ENCODE results near the gene MPRIP. TPM values are rescaled to one million over a fixed set of nuclear protein-coding genes. Genes with fewer than 3 reads are reported as not detected.

MPRIP gene
- total RNA-seq, 2 experiments from 2014 or later: 206 to 209 TPM

GRCh38 chr17:17117923-17118322, 75.7 kb downstream of the MPRIP start:
- no peak for DNase-seq
- Mint-ChIP-seq H3K27me3 (no peaks in the 10 kb centered on the region), H3K4me1 (peaks cover 77% of the 10 kb centered on the region), H3K36me3 (no peaks in the 10 kb centered on the region), H3K27ac (peak overlapping the region; percentile 87), H3K4me3 (no peak overlapping the region), H3K9me3 (ENCODE audit: low read depth) (no peaks in the 10 kb centered on the region)
- CTCF ChIA-PET: interaction anchor here (1.0 to 2.0 kb wide), 2 partner anchors 8 to 117 kb away, joined by 3 to 7 read pairs; no protein-coding TSS in a partner anchor
- no peak for ATAC-seq

GRCh38 chr17:17118399-17118798, 76.1 kb downstream of the MPRIP start:
- Mint-ChIP-seq H3K27me3 (no peaks in the 10 kb centered on the region), H3K4me3 (no peak overlapping the region), H3K9me3 (ENCODE audit: low read depth) (no peaks in the 10 kb centered on the region), H3K27ac (peak overlapping the region; percentile 87), H3K36me3 (no peaks in the 10 kb centered on the region), H3K4me1 (peaks cover 78% of the 10 kb centered on the region)
- DNase-seq: no peak
- CTCF ChIA-PET: interaction anchor here (1.0 to 2.0 kb wide), 3 partner anchors 8 to 123 kb away, joined by 3 to 7 read pairs (median 3); no protein-coding TSS in a partner anchor
- ATAC-seq: no peak

DNA sequence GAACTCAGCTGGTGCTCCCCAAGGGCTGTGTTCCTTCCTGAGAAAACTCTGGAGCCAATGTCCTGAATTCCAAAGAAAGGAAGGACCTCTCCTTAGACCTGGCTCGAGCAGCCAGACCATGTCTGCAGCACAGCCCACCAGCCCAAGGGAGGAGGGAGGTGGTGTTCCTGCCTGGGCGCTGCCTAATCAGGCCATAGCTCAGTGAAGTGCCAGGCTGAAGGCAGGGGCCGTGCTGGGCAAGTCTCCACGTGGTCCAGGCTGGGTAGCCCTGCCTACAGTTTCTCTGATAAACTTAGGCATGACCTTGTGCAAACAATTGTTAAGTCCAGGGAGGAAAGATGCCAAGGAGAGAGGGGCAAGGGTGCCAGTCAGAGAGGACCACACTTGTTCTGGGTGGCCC, 76.8 kb downstream of the MPRIP start:
- Mint-ChIP-seq H3K4me1 (peaks cover 77% of the 10 kb centered on the region), H3K4me3 (no peak overlapping the region), H3K27ac (peak overlapping the region; percentile 87), H3K36me3 (no peaks in the 10 kb centered on the region), H3K9me3 (ENCODE audit: low read depth) (no peaks in the 10 kb centered on the region), H3K27me3 (no peaks in the 10 kb centered on the region)
- DNase-seq (no peak), ATAC-seq (peak; percentile 35)
- CTCF ChIA-PET: interaction anchor here (0.5 to 2.0 kb wide), 5 partner anchors 9 to 522 kb away, joined by 3 to 7 read pairs (median 3); no protein-coding TSS in a partner anchor

DNA sequence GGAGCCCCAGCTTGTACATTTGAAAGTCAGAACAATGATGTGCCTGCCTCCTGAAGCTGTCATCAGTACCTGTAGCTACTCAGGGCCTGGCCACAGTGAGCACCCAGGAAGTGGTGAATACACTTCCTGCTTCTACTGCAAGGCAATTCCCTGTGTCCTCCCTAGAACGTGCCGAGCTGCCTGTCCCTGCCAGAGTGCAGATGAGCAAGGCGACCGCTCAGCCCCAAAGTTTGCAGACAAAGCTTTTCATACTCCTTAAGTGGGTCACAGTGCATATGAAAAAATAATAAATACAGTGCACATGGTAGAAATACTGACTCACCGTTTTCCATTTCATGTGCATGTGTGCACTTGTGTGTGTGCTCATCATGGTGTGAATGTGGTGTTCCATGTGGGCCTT, 77.3 kb downstream of the MPRIP start:
- peaks cover 77% of the 10 kb centered on the region for H3K4me1 Mint-ChIP-seq
- ATAC-seq (peak; percentile 92), DNase-seq (peak; percentile 86)
- H3K4me3 Mint-ChIP-seq: no peak overlapping the region
- no peaks in the 10 kb centered on the region for H3K27me3 Mint-ChIP-seq
- H3K9me3 Mint-ChIP-seq (ENCODE audit: low read depth): no peaks in the 10 kb centered on the region
- CTCF ChIA-PET: interaction anchor here (0.5 to 2.0 kb wide), 6 partner anchors 9 to 521 kb away, joined by 3 to 7 read pairs (median 3); no protein-coding TSS in a partner anchor
- H3K36me3 Mint-ChIP-seq: no peaks in the 10 kb centered on the region
- peak overlapping the region; percentile 87 for H3K27ac Mint-ChIP-seq

- Mint-ChIP-seq H3K9me3 (ENCODE audit: low read depth) (no peaks in the 10 kb centered on the region), H3K4me3 (no peak overlapping the region), H3K4me1 (peaks cover 77% of the 10 kb centered on the region), H3K27me3 (no peaks in the 10 kb centered on the region), H3K36me3 (no peaks in the 10 kb centered on the region), H3K27ac (peak overlapping the region; percentile 87)
- ATAC-seq: no peak
- CTCF ChIA-PET: interaction anchor here (1.0 to 1.3 kb wide), 3 partner anchors 8 to 128 kb away, joined by 3 read pairs; no protein-coding TSS in a partner anchor
- no peak for DNase-seq
Observed at GRCh38 chr17:17120294-17120693, 78.0 kb downstream of the MPRIP start.

GRCh38 chr17:17120701-17121100, 78.4 kb downstream of the MPRIP start:
- CTCF ChIA-PET: interaction anchor here (1.3 to 1.4 kb wide), 2 partner anchors 21 to 30 kb away, joined by 3 to 4 read pairs; no protein-coding TSS in a partner anchor
- no peak overlapping the region for H3K4me3 Mint-ChIP-seq
- no peaks in the 10 kb centered on the region for H3K9me3 Mint-ChIP-seq (ENCODE audit: low read depth)
- no peaks in the 10 kb centered on the region for H3K36me3 Mint-ChIP-seq
- no peaks in the 10 kb centered on the region for H3K27me3 Mint-ChIP-seq
- peak overlapping the region; percentile 87 for H3K27ac Mint-ChIP-seq
- H3K4me1 Mint-ChIP-seq: peaks cover 77% of the 10 kb centered on the region
- DNase-seq (no peak), ATAC-seq (no peak)

GRCh38 chr17:17121162-17121561, 78.9 kb downstream of the MPRIP start:
- Mint-ChIP-seq H3K27me3 (no peaks in the 10 kb centered on the region), H3K4me3 (no peak overlapping the region), H3K4me1 (peaks cover 79% of the 10 kb centered on the region), H3K36me3 (no peaks in the 10 kb centered on the region), H3K9me3 (ENCODE audit: low read depth) (no peaks in the 10 kb centered on the region), H3K27ac (no peak overlapping the region)
- DNase-seq: no peak
- CTCF ChIA-PET: interaction anchor here (0.6 to 1.4 kb wide), 4 partner anchors 21 to 1627 kb away, joined by 3 to 4 read pairs (median 3); no protein-coding TSS in a partner anchor
- no peak for ATAC-seq

- no peak overlapping the region for H3K4me3 Mint-ChIP-seq
- CTCF ChIA-PET: interaction anchor here (1.4 kb wide), 1 partner anchor 13 kb away, joined by 5 read pairs; no protein-coding TSS in a partner anchor
- H3K27ac Mint-ChIP-seq: no peak overlapping the region
- ATAC-seq: no peak
- H3K36me3 Mint-ChIP-seq: peaks cover 3% of the 10 kb centered on the region
- DNase-seq: no peak
- H3K27me3 Mint-ChIP-seq: no peaks in the 10 kb centered on the region
- H3K9me3 Mint-ChIP-seq (ENCODE audit: low read depth): no peaks in the 10 kb centered on the region
- H3K4me1 Mint-ChIP-seq: peaks cover 78% of the 10 kb centered on the region
Observed at GRCh38 chr17:17122781-17123483, 80.7 kb downstream of the MPRIP start.

DNA sequence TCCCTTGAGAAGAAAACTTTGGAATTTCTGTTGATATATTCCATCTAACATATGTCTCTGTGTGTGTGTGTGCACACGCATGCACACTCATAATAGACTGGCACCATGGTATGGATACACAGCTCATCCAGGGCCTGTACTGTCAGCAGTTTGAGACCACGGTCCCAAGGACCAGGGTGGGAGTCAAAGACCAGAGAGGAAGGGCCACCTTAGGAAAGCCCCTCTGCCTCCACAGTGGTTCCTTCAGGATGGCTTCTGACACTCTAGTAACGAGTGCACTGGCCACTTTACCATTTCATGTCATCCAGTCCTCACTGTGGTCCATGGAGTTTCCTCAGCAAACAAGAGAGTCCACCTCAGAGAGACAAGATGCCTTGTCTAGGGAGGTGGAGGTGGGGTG, 82.1 kb downstream of the MPRIP start:
- Mint-ChIP-seq H3K9me3 (ENCODE audit: low read depth) (no peaks in the 10 kb centered on the region), H3K27ac (peak overlapping the region; percentile 93), H3K4me1 (peaks cover 64% of the 10 kb centered on the region), H3K36me3 (peaks cover 3% of the 10 kb centered on the region), H3K4me3 (no peak overlapping the region), H3K27me3 (no peaks in the 10 kb centered on the region)
- CTCF ChIA-PET: no interaction called here
- ATAC-seq: no peak
- DNase-seq: no peak

GRCh38 chr17:17125136-17126084, 83.2 kb downstream of the MPRIP start:
- peak; percentile 56 for DNase-seq
- Mint-ChIP-seq H3K27ac (peak overlapping the region; percentile 93), H3K4me3 (peak overlapping the region; percentile 50), H3K36me3 (peaks cover 3% of the 10 kb centered on the region), H3K9me3 (ENCODE audit: low read depth) (no peaks in the 10 kb centered on the region), H3K4me1 (peaks cover 54% of the 10 kb centered on the region), H3K27me3 (no peaks in the 10 kb centered on the region)
- peak; percentile 55 for ATAC-seq
- CTCF ChIA-PET: interaction anchor here (0.8 to 1.5 kb wide), 7 partner anchors 15 to 153 kb away, joined by 3 to 6 read pairs (median 3); no protein-coding TSS in a partner anchor

GRCh38 chr17:17126131-17127110, 84.2 kb downstream of the MPRIP start:
- Mint-ChIP-seq H3K27me3 (no peaks in the 10 kb centered on the region), H3K36me3 (peaks cover 3% of the 10 kb centered on the region), H3K9me3 (ENCODE audit: low read depth) (no peaks in the 10 kb centered on the region), H3K27ac (peak overlapping the region; percentile 93), H3K4me1 (peaks cover 45% of the 10 kb centered on the region), H3K4me3 (peak overlapping the region; percentile 41)
- DNase-seq: peak; percentile 61
- CTCF ChIA-PET: interaction anchor here (0.8 to 1.5 kb wide), 6 partner anchors 15 to 152 kb away, joined by 3 to 6 read pairs (median 3); no protein-coding TSS in a partner anchor
- peak; percentile 69 for ATAC-seq

DNA sequence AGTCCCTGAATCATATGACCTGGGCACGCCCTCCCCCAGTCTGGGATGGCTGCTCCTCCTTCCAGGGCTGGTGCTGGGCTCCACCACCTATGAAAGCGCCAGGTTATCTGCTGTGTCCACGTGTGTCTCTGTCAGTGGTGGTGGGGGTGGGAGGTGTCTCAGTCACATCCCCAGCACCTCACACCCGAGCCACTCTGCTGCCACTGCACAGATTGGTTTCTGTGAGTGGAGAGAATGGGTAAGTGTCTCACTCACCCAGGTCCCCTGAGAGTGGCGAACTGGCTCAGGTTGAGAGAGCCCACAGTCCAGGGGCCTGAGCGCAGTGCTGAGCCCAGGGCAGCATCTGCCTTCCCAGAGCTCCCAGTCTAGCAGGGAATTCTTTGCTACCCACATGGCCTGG, 84.9 kb downstream of the MPRIP start:
- H3K4me3 Mint-ChIP-seq: no peak overlapping the region
- DNase-seq: no peak
- H3K36me3 Mint-ChIP-seq: peaks cover 3% of the 10 kb centered on the region
- peaks cover 38% of the 10 kb centered on the region for H3K4me1 Mint-ChIP-seq
- H3K27ac Mint-ChIP-seq: peak overlapping the region; percentile 93
- ATAC-seq: no peak
- CTCF ChIA-PET: no interaction called here
- H3K27me3 Mint-ChIP-seq: no peaks in the 10 kb centered on the region
- no peaks in the 10 kb centered on the region for H3K9me3 Mint-ChIP-seq (ENCODE audit: low read depth)

Measured in activated CD8-positive, alpha-beta memory T cell treated with anti-CD3 and anti-CD28 coated beads, Interleukin-2, amount 10 ng/mL, durations not matched to agents 7 days and 5 days (primary cell).